PC-9 (cell line): ENCODE measurements around the gene TSSK2.

ENCODE experiments used
- EZH2 ChIP-seq: fragments of 200-600 bp; sonication (generic); IDR thresholded peaks from 2 replicates; pipeline ENCODE4 v1.8.0; 2017; ENCODE audit warnings: antibody characterized with exemption, low read depth
- TF ChIP-seq, protein P1 (sequence below): fragments of 200-600 bp; sonication (generic); conservative IDR thresholded peaks from 2 replicates; pipeline ENCODE4 v1.6.1; 2017; ENCODE audit warnings: mixed run types, antibody characterized with exemption, mild to moderate bottlenecking, moderate library complexity

GRCh38 chr22:19176175-19176643 is 45.1 kb downstream of the TSSK2 start:
- TF ChIP-seq, protein P1, sequence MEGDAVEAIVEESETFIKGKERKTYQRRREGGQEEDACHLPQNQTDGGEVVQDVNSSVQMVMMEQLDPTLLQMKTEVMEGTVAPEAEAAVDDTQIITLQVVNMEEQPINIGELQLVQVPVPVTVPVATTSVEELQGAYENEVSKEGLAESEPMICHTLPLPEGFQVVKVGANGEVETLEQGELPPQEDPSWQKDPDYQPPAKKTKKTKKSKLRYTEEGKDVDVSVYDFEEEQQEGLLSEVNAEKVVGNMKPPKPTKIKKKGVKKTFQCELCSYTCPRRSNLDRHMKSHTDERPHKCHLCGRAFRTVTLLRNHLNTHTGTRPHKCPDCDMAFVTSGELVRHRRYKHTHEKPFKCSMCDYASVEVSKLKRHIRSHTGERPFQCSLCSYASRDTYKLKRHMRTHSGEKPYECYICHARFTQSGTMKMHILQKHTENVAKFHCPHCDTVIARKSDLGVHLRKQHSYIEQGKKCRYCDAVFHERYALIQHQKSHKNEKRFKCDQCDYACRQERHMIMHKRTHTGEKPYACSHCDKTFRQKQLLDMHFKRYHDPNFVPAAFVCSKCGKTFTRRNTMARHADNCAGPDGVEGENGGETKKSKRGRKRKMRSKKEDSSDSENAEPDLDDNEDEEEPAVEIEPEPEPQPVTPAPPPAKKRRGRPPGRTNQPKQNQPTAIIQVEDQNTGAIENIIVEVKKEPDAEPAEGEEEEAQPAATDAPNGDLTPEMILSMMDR, result no peak
- no peak for TF ChIP-seq EZH2
